HG02798 (cell line): ENCODE measurements around the gene ADAMTS8.

Experiments used
- ATAC-seq: cut with Tn5 transposase; IDR thresholded peaks from one replicate; pipeline ENCODE4 v1.9.1; 2021; ENCODE audit warnings: mild to moderate bottlenecking; ENCODE audit not compliant: unreplicated experiment, poor library complexity

The ADAMTS8 gene

GRCh38 chr11:130403967-130404366 lies 24.4 kb downstream of the ADAMTS8 start:
- ATAC-seq, result no peak

DNA sequence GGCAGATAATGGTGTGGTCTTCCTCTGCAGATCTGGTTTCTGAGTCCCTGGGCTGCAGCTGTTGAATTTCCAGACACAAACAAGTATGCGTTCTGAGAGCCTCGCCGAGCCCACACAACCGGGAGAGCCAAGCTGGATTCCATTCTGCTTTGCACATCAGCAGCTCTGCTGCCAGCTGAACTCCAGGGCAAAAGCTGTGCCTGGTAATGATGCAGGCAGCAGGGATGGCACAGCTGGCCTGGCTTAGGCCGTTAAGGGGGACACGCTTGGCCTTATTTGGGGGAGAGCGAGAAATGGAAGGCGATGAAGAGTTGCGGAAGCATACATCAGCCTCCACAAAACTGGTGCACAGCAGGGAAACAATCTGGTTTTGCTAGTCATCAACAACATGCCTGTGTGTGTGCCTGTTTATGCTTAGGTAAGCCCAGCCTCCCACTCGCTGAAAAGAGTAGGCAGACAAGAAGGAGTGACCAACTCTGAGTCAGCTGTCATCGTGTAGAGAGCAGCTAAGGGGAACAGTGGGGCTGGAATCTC lies 25.1 kb downstream of the ADAMTS8 start:
- ATAC-seq, result no peak

DNA sequence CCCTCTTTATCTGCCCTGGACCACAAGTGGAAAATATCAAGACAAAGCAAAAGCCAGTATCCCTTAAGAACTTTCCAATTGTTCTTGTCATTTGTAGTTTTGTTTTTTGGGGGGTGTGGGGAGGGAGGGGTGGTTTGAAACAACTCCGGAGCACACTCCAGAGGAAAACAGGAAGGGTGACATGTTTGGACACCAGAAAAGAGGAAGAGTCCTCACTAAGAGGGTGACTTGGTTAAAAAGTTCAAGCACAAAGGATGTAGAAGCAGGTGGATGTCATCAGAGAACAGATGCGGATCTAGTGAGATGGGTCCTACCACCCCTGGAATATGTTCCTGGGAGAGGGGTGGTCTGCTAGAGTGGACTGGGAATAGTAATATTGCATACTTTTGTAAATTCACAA lies 25.8 kb downstream of the ADAMTS8 start:
- ATAC-seq, result no peak

DNA sequence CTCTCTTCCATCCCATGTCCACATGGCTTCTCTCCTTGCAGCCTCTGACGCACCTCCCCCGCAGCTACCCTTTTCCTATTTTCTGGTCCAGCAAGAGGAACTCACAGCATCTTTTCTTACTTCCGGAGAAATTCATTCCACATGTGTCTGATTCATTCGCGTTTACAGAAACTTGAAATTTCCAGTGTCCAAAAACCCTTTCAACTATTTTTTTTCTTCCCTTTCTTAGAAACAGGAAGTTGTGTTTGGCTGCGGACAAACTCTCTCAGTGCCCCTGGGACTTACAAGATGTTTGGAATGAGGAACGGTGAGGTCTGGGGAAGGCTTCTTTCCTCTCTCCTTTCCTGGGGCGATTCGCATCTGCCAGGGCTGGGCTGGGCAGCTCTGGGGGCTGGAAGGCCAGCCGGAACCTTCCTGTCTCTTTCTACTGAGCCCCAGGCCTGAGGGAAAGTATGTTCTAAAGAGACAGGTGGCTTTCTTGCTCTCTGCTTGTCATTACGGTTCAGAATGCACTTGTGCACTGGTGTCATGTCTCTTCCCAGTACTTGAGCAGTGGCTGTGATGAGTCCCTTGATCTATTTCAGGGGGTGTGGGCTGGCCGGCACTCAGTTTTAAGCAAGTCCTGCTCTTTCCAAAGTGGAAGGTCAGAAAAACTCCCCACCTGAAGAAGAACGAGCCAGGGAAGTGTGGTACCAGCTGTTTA lies 27.5 kb downstream of the ADAMTS8 start:
- ATAC-seq, result no peak

DNA sequence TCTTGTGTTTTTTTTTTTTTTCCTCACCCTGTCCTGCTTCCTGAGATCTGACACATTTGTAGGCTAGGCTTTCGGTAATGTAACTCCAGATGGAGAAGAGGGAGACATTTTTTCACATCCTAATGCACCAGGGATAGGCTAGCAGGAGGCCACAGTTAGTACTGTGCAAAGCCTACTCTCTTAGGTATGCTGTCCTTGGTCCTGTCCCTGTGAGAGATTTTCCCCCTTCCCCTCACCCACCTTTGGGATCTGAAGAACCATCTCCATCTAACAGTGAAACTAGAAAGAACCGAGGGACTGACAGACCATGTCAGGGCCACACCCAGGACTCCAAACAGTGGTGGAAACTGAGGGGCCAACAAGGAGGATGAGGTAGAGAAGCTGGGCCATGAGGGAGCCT lies 29.2 kb downstream of the ADAMTS8 start:
- ATAC-seq, result no peak

DNA sequence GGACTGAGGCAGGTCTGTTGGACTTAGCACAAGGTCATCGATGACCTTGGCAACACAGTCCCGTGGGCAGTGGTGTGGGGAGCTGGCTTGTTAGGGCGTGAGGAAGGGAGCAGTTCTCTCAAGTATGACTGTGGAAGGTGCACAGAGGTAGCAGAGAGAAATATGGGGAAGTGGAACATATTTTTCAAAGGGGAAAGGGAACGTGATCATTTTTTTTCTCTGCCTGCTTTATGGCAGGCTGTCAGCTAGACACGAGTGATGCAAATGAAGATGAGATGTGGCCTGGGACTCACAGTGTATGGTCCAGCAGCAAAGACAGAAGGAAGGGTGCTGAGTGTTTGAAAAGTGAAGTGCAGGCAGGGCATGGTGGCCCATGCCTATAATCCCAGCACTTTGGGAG lies 30.6 kb downstream of the ADAMTS8 start:
- no peak for ATAC-seq

DNA sequence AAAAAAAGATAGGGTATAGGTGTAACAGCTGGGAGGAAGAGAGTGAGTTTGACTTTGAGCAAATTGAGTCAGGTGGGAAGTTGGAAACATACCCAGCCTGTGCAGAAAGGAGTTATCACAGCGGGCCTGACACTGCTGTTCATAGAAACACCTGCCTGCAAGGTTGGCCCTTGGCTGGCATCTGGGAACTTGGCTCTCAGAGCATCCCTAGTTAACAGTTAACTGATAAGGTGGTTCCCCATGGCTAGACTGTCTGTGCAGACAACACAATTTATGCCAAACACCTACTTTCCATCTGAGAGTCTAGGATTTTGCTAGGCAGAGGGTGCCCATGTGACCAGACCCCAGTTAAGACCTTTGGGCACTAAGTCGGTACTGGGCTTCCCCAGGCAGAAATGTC lies 31.4 kb downstream of the ADAMTS8 start:
- ATAC-seq, result no peak

GRCh38 chr11:130394615-130395014 lies 33.8 kb downstream of the ADAMTS8 start:
- no peak for ATAC-seq

GRCh38 chr11:130391711-130392110 lies 36.7 kb downstream of the ADAMTS8 start:
- no peak for ATAC-seq

GRCh38 chr11:130390071-130390758 lies 38.2 kb downstream of the ADAMTS8 start:
- no peak for ATAC-seq

- no peak for ATAC-seq
Observed at GRCh38 chr11:130389335-130389935, 39.0 kb downstream of the ADAMTS8 start.

- no peak for ATAC-seq
Observed at GRCh38 chr11:130388607-130389205, 39.7 kb downstream of the ADAMTS8 start.

DNA sequence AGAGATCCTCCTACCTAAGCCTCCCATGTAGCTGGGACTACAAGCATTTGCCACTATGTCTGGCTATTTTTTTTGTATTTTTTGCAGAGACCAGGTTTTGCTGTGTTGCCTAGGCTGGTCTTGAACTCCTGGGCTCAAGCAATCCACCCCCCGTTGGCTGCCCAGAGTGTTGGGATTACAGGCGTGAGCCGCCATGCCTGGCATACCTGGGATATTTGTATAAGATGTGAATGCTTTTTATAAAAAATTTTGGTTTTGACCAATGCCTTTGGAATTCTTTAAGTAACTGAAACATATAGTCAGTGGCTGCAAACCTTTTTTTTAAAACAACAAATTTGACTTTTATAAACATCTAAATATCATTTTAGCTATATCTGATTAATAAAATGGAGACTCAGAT lies 42.4 kb downstream of the ADAMTS8 start:
- no peak for ATAC-seq

- ATAC-seq, result no peak
Observed at GRCh38 chr11:130383344-130384211, 44.8 kb downstream of the ADAMTS8 start.

- ATAC-seq, result no peak
Observed at GRCh38 chr11:130381317-130381716, 47.1 kb downstream of the ADAMTS8 start.

- no peak for ATAC-seq
Observed at GRCh38 chr11:130380778-130381177, 47.6 kb downstream of the ADAMTS8 start.

DNA sequence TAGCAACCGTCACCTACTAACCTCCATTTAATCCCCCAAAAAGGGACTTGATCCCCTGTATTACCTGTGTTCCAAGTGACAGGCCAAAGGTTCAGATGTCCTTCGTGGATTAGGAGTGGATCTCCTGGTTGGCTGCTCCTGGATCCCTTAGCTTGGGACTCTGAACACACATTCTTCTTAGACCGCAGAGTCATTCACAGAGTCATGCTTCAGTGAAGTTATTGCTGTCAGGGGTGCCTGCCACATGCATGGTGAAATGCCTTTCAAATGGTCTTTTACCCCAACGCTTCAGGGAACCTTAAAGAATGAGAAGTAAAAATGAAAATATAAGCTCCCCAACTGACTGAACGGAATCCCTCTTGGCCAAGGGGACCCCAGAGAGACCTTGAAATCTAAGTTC lies 49.1 kb downstream of the ADAMTS8 start:
- ATAC-seq, result no peak

- no peak for ATAC-seq
Observed at GRCh38 chr11:130370845-130371590, 57.4 kb downstream of the ADAMTS8 start.

DNA sequence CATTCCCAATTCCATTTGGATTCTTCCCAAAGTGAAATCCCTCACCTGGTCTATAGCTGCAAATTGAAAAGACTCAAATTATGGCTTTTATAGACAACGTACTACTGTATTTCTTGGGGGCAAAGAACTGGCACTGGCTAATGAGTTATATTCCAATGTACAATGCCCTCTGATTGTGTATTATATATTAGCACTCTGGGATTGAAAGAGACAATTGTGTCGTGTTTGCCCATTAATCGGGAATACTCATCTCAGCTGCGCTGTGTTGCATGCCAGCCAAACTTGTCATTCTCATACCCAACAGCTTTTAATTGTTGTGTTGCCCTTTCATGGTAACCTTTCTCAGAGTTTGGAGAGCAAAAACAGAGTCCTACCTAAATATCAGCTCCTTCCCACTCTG lies 58.7 kb downstream of the ADAMTS8 start:
- ATAC-seq, result no peak
